ENCODE measurements around the gene MYO3A. TPM values are rescaled to one million over a fixed set of nuclear protein-coding genes. Genes with fewer than 3 reads are reported as not detected.

Gene MYO3A, protein sequence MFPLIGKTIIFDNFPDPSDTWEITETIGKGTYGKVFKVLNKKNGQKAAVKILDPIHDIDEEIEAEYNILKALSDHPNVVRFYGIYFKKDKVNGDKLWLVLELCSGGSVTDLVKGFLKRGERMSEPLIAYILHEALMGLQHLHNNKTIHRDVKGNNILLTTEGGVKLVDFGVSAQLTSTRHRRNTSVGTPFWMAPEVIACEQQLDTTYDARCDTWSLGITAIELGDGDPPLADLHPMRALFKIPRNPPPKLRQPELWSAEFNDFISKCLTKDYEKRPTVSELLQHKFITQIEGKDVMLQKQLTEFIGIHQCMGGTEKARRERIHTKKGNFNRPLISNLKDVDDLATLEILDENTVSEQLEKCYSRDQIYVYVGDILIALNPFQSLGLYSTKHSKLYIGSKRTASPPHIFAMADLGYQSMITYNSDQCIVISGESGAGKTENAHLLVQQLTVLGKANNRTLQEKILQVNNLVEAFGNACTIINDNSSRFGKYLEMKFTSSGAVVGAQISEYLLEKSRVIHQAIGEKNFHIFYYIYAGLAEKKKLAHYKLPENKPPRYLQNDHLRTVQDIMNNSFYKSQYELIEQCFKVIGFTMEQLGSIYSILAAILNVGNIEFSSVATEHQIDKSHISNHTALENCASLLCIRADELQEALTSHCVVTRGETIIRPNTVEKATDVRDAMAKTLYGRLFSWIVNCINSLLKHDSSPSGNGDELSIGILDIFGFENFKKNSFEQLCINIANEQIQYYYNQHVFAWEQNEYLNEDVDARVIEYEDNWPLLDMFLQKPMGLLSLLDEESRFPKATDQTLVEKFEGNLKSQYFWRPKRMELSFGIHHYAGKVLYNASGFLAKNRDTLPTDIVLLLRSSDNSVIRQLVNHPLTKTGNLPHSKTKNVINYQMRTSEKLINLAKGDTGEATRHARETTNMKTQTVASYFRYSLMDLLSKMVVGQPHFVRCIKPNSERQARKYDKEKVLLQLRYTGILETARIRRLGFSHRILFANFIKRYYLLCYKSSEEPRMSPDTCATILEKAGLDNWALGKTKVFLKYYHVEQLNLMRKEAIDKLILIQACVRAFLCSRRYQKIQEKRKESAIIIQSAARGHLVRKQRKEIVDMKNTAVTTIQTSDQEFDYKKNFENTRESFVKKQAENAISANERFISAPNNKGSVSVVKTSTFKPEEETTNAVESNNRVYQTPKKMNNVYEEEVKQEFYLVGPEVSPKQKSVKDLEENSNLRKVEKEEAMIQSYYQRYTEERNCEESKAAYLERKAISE (N-terminal part only)
- under 1 TPM in 2 of 9 donors, not detected in 7; 0.14 to 0.67 TPM for total RNA-seq
- 1 to 10 TPM in 1 of 3 donors, under 1 TPM in 1, not detected in 1; 0.34 to 1.3 TPM for polyA plus RNA-seq
- long read RNA-seq, donor 1, result 0 reads
- long read RNA-seq, donor 2, result 0 reads
- long read RNA-seq, donor 3, result 0 reads
- long read RNA-seq, donor 4, result 0 reads
- long read RNA-seq, donor 5, result 0 reads
- long read RNA-seq, donor 6, result 0 reads
- long read RNA-seq, donor 7, result 0 reads
- long read RNA-seq, donor 8, result 0 reads
- long read RNA-seq, donor 9, result 0 reads
- long read RNA-seq, donor 10, result 0 reads

DNA sequence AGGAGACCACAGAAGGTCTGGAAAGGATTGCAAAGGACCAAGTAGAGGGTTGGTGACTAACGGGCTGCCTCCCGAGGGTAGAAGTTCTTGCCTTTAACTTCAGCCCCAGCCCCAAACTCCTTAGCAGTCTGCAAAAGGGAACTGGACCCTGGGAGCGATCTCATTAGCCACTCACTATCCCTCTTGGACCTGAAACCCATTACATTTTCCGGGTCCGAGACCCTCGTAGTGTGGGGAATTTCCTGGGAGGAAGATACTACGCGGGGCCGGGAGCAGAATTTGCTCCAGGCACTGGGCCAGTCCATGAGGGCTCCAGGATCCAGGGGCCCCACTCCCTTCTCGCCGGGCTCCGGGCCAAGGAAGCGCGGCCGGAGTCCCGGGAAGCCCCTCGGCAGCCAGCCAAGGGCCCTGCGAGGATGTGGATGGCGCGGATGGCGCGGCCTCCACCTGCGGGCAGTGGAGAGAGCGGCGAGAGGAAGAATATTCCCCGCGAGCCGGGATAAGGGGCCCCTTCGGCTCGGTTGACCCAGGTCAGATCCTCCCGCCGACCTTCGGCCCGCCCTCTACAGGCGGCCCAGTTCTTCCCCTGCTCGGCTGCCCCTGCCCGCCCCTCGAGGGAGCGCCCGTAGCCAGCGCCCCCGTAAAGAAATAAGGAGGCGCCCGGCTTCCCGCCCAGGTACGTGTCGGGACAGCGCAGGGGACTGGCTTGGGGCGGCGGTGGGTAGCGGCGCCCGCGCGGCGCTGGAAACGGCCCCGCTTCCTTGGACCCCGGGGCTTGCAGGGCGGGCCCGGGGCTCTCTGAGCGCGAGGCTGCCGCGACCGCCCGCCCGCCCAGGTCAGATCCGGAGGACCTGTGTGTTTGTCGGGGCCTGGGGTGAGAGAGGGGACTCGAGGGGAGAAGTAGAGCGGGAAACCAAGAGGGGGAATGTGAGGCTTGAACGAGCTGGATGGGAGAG is at the start of gene MYO3A:
MYO3A (plus strand) TSS at position 577 of the 956 bp plus-strand sequence. CDS start 17,882 bp downstream, outside the sequence.
- TF ChIP-seq, protein P1, sequence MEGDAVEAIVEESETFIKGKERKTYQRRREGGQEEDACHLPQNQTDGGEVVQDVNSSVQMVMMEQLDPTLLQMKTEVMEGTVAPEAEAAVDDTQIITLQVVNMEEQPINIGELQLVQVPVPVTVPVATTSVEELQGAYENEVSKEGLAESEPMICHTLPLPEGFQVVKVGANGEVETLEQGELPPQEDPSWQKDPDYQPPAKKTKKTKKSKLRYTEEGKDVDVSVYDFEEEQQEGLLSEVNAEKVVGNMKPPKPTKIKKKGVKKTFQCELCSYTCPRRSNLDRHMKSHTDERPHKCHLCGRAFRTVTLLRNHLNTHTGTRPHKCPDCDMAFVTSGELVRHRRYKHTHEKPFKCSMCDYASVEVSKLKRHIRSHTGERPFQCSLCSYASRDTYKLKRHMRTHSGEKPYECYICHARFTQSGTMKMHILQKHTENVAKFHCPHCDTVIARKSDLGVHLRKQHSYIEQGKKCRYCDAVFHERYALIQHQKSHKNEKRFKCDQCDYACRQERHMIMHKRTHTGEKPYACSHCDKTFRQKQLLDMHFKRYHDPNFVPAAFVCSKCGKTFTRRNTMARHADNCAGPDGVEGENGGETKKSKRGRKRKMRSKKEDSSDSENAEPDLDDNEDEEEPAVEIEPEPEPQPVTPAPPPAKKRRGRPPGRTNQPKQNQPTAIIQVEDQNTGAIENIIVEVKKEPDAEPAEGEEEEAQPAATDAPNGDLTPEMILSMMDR (IDR thresholded peaks at IDR 0.05), result no peak
- no peak for TF ChIP-seq POLR2A (IDR thresholded peaks at IDR 0.05)
- H3K27ac ChIP-seq, result no peak within 1 kb of the TSS
- H3K36me3 ChIP-seq (replicated peaks in 1 of 2), result no peaks in the 10 kb centered on the region
- H3K27me3 ChIP-seq, result peaks cover 26% of the 10 kb centered on the region
- H3K9me3 ChIP-seq (replicated peaks in 1 of 3), result no peaks in the 10 kb centered on the region
- DNase-seq, result no peak
- intact Hi-C loops (cut with DNase I), result no loop called here
- peak within 1 kb of the TSS in 1 of 4 donors; percentile 17 for H3K4me3 ChIP-seq
- peaks cover 0 to 7% of the 10 kb centered on the region in 2 donors for H3K4me1 ChIP-seq (replicated peaks in 1 of 2)
- 5 to 37% (median 10%) methylated on average over 9 to 73 of the region's 73 CpGs for WGBS, 4 donors

GRCh38 chr10:25888627-25889026 is 45.4 kb upstream of the MYO3A start:
- H3K4me3 ChIP-seq, result no peak overlapping the region
- no peaks in the 10 kb centered on the region for H3K36me3 ChIP-seq (replicated peaks in 1 of 2)
- intact Hi-C loops (cut with DNase I), result no loop called here
- H3K27ac ChIP-seq, result no peak overlapping the region
- H3K27me3 ChIP-seq, result no peaks in the 10 kb centered on the region
- H3K9me3 ChIP-seq (replicated peaks in 1 of 3), result no peaks in the 10 kb centered on the region
- no peak for DNase-seq
- 52 to 67% (median 65%) methylated on average over 5 of the region's 5 CpGs for WGBS, 4 donors
- no peak for TF ChIP-seq POLR2A (IDR thresholded peaks at IDR 0.05)
- TF ChIP-seq, protein P1 (IDR thresholded peaks at IDR 0.05), result no peak
- no peaks in the 10 kb centered on the region for H3K4me1 ChIP-seq (replicated peaks in 1 of 2)

- intact Hi-C loops (cut with DNase I), result no loop called here
- Histone ChIP-seq H3K4me1 (replicated peaks in 1 of 2) (no peaks in the 10 kb centered on the region), H3K27me3 (no peaks in the 10 kb centered on the region), H3K27ac (no peak overlapping the region), H3K9me3 (replicated peaks in 1 of 3) (no peaks in the 10 kb centered on the region), H3K36me3 (replicated peaks in 1 of 2) (no peaks in the 10 kb centered on the region), H3K4me3 (no peak overlapping the region)
- DNase-seq, result no peak
- no peak for TF ChIP-seq POLR2A (IDR thresholded peaks at IDR 0.05)
- TF ChIP-seq, protein P1 (IDR thresholded peaks at IDR 0.05), result no peak
- WGBS, 4 donors, result 75 to 94% (median 79%) methylated on average over 2 of the region's 2 CpGs
Observed at GRCh38 chr10:25890995-25891394, 43.0 kb upstream of the MYO3A start.
